Measurements from ENCODE around the gene PLXNA4.

GRCh38 chr7:132476541-132476940 is 99.7 kb downstream of the PLXNA4 start:
- no peak for TF ChIP-seq CTCF (IDR thresholded peaks at IDR 0.05)
- TF ChIP-seq POLR2A (IDR thresholded peaks at IDR 0.05) = no peak
- TF ChIP-seq POLR2AphosphoS5 (IDR thresholded peaks at IDR 0.05; ENCODE audit: insufficient read depth in 1 of 2, low read depth in 1 of 2) = no peak

All from vagina (tissue), 2 donors.